ENCODE measurements around the gene PRKCH.
A peak's percentile ranks its signal among the peaks of the same experiment; 100 is the strongest.

PRKCH gene

GRCh38 chr14:61418746-61419145 lies 97.4 kb downstream of the PRKCH start:
- H3K27me3 Mint-ChIP-seq = no peaks in the 10 kb centered on the region
- H3K4me1 Mint-ChIP-seq (ENCODE audit: low read depth) = peaks cover 17% of the 10 kb centered on the region
- peak overlapping the region; percentile 95 for H3K27ac Mint-ChIP-seq
- no peaks in the 10 kb centered on the region for H3K9me3 Mint-ChIP-seq (ENCODE audit: low read depth)
- peaks cover 7% of the 10 kb centered on the region for H3K36me3 Mint-ChIP-seq
- H3K4me3 Mint-ChIP-seq = peak overlapping the region; percentile 33

DNA sequence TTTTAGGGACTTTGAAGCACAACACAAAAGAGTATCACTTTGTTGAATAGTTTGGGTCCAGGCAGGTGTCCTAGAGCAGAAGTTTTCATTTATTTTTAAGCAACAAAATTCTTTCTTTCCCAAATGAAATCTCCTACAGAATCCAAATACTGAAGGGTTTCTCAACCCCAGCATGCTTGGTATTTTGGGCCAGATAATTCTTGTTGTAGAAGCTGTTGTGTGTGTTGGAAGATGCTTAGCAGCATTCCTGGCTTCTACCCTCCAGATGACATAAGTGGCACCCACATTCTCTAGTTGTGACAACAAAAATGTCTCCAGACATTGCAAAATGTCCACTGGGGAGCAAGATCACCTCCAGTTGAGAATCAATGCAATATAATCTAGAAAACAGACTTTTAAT lies 97.8 kb downstream of the PRKCH start:
- Mint-ChIP-seq H3K4me1 (ENCODE audit: low read depth) (peaks cover 21% of the 10 kb centered on the region), H3K9me3 (ENCODE audit: low read depth) (no peaks in the 10 kb centered on the region), H3K36me3 (peaks cover 9% of the 10 kb centered on the region), H3K4me3 (peak overlapping the region; percentile 33), H3K27ac (peak overlapping the region; percentile 95), H3K27me3 (no peaks in the 10 kb centered on the region)

DNA sequence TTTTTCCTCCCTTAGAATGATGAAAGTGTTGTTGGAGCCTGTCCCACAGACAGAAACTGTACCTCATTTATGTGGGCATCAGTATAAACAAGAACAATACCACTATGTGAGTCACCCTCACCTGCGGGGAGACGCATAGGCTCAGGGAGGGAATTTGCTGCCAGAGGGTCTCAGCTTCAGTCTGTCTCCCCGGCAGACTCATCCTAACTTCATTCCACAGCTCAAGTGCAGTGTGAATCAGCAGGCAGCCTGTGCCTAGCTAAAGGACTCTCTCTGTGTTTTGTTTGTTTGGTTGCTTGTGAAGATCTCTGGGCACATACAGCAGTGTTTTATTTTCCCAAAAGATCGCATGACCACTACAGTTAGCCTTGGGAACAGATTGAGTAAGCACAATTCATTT lies 98.9 kb downstream of the PRKCH start:
- Mint-ChIP-seq H3K4me3 (peak overlapping the region; percentile 33), H3K27ac (peak overlapping the region; percentile 95), H3K4me1 (ENCODE audit: low read depth) (peaks cover 31% of the 10 kb centered on the region), H3K36me3 (peaks cover 11% of the 10 kb centered on the region), H3K9me3 (ENCODE audit: low read depth) (no peaks in the 10 kb centered on the region), H3K27me3 (no peaks in the 10 kb centered on the region)

DNA sequence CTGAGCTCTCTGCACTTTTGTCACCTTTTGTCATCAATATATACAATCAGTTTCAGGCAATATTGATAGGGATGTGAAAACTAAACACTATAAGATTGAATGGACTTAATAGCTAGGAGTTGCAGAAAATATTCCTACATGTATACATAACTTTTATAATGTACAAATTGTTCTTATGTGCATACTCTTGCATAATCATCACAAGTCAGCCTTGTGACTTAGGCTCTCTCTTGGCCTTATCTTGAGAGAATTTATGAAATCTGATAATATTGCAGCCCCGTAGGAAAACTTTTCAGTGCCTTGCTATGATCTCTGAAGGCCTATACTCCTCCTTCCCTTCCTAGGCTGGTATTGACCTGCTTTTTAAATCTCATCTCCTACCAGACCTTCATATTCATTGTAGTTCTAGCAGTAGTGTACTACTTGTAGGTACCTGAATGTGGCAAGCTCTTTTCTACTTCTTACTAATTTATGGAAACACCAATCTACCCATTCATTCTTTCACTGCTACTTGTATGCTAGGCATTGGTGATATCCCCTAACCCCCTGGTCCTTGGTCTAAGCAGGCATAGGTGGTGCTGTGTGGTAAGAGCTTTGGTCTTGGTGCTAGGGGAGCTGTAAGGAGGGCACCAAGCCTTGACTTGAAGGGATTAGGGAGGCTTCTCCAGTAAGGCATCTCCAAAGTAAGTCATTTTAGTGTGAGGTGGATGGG lies 100.0 kb downstream of the PRKCH start:
- H3K4me3 Mint-ChIP-seq = peak overlapping the region; percentile 14
- peak overlapping the region; percentile 95 for H3K27ac Mint-ChIP-seq
- no peaks in the 10 kb centered on the region for H3K27me3 Mint-ChIP-seq
- H3K36me3 Mint-ChIP-seq = peaks cover 19% of the 10 kb centered on the region
- H3K4me1 Mint-ChIP-seq (ENCODE audit: low read depth) = peaks cover 41% of the 10 kb centered on the region
- H3K9me3 Mint-ChIP-seq (ENCODE audit: low read depth) = no peaks in the 10 kb centered on the region

GRCh38 chr14:61426048-61426447 lies 104.7 kb downstream of the PRKCH start:
- peaks cover 19% of the 10 kb centered on the region for H3K36me3 Mint-ChIP-seq

DNA sequence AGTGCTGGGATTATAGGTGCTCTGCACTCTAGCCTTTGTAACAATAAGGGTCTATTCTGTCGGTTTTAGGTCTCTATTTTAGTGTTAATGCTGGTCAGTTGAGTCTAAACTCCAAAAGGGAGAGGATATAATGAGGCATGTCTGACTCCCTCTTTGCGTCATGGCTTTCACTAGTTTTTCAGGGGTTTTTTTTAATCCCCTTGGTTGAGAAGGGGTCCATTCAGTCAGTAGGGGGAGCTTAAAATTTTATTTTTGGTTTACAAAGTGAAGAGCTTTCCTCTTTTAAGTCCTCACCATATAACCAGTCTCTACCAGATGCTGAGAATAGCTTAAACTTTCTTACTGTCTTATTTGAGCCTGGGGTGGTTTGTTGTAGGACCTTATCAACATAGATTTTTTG lies 106.9 kb downstream of the PRKCH start:
- peak overlapping the region; percentile 81 for H3K27ac Mint-ChIP-seq
- H3K4me3 Mint-ChIP-seq = peak overlapping the region; percentile 17
- H3K9me3 Mint-ChIP-seq (ENCODE audit: low read depth) = no peaks in the 10 kb centered on the region

More at GRCh38 chr14:61426048-61426447, 104.7 kb downstream of the PRKCH start:
- Mint-ChIP-seq H3K4me3 (peak overlapping the region; percentile 18), H3K4me1 (ENCODE audit: low read depth) (peaks cover 85% of the 10 kb centered on the region), H3K27ac (peak overlapping the region; percentile 86), H3K27me3 (no peaks in the 10 kb centered on the region), H3K9me3 (ENCODE audit: low read depth) (no peaks in the 10 kb centered on the region)

GRCh38 chr14:61429316-61429715 lies 107.9 kb downstream of the PRKCH start:
- no peaks in the 10 kb centered on the region for H3K27me3 Mint-ChIP-seq
- H3K4me1 Mint-ChIP-seq (ENCODE audit: low read depth) = peaks cover 93% of the 10 kb centered on the region
- no peak overlapping the region for H3K4me3 Mint-ChIP-seq
- H3K27ac Mint-ChIP-seq = peak overlapping the region; percentile 81
- H3K9me3 Mint-ChIP-seq (ENCODE audit: low read depth) = no peaks in the 10 kb centered on the region
- H3K36me3 Mint-ChIP-seq = peaks cover 14% of the 10 kb centered on the region

More for the DNA sequence above, 106.9 kb downstream of the PRKCH start:
- Mint-ChIP-seq H3K4me1 (ENCODE audit: low read depth) (peaks cover 93% of the 10 kb centered on the region), H3K27me3 (no peaks in the 10 kb centered on the region), H3K36me3 (peaks cover 17% of the 10 kb centered on the region)

DNA sequence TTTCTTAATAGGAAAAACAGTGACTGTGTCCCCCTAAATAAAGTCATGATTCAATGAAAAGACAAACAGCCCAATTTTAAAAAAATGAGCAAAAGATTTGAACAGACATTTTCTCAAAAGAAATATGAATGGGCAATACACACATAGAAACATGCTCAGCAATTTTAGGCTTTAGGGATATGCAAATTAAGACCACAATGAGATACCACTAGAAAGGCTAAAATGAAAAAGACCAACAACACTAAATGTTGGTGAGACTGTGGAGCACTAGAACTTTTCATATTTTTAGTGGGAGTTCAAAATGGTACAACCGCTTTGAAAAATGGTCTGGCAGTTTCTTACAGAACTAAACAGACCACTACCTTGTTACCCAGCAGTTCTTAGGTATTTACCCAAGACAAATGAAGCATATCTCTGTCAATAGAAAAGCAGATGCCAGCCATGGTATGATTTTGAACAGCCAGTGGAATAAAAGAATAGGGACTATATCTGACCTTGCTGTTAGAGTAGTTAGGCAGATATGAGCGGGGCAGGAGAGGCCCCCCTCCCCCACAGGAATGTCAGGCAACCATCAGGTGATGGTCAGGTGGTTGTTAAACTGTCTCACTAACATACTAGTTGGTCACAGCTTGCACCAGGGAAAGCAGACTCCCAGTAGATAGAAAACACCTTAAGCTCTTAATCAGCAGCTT lies 108.8 kb downstream of the PRKCH start:
- H3K9me3 Mint-ChIP-seq (ENCODE audit: low read depth) = no peaks in the 10 kb centered on the region
- peak overlapping the region; percentile 87 for H3K27ac Mint-ChIP-seq
- peaks cover 15% of the 10 kb centered on the region for H3K36me3 Mint-ChIP-seq
- no peak overlapping the region for H3K4me3 Mint-ChIP-seq
- H3K27me3 Mint-ChIP-seq = no peaks in the 10 kb centered on the region
- H3K4me1 Mint-ChIP-seq (ENCODE audit: low read depth) = peaks cover 94% of the 10 kb centered on the region

DNA sequence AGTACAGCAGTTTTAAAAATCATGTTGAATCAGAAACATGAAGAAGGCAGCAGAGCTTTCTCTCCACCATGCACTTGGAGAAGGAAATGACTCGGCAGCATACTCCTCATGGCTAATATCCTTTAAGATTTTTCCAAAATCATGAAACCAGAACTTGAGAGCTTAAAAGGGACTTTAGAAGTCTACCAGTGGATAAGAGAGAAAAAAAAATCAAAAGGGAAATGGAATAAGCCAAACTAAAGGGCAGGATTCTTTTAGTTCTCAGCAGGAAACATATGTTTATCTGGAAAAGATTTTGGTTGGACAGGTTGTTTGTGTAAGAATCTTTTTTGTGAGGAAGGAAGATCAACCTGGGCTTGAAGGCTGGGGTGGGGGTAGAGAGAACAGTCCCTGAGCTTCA lies 111.8 kb downstream of the PRKCH start:
- Mint-ChIP-seq H3K27me3 (no peaks in the 10 kb centered on the region), H3K4me3 (peak overlapping the region; percentile 66), H3K9me3 (ENCODE audit: low read depth) (no peaks in the 10 kb centered on the region), H3K4me1 (ENCODE audit: low read depth) (peaks cover 93% of the 10 kb centered on the region), H3K36me3 (peaks cover 11% of the 10 kb centered on the region), H3K27ac (peak overlapping the region; percentile 86)

DNA sequence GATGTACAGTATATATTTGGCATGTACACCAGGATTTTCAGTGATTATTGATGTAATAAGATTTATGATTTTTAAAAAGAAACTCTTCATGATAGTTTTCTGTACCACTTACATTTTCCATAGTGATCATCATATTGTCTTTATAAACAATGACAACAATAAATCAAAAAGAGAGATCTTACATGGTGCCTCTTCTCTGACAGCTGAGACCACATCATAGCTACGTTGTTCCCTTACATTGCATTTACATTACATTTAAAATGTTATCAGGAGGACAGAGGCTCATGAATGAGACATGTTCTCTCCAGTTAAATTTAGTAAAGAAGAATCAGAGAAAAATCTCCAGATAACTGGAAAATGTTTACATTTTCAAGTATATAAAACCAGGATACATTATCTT lies 112.4 kb downstream of the PRKCH start:
- Mint-ChIP-seq H3K4me1 (ENCODE audit: low read depth) (peaks cover 93% of the 10 kb centered on the region), H3K27ac (peak overlapping the region; percentile 86), H3K9me3 (ENCODE audit: low read depth) (no peaks in the 10 kb centered on the region), H3K27me3 (no peaks in the 10 kb centered on the region), H3K4me3 (peak overlapping the region; percentile 66), H3K36me3 (peaks cover 11% of the 10 kb centered on the region)

- Mint-ChIP-seq H3K9me3 (ENCODE audit: low read depth) (no peaks in the 10 kb centered on the region), H3K27ac (peak overlapping the region; percentile 86), H3K4me1 (ENCODE audit: low read depth) (peaks cover 93% of the 10 kb centered on the region), H3K36me3 (peaks cover 11% of the 10 kb centered on the region), H3K27me3 (no peaks in the 10 kb centered on the region), H3K4me3 (peak overlapping the region; percentile 4)
Measured at GRCh38 chr14:61434311-61434710, 112.9 kb downstream of the PRKCH start.

- Mint-ChIP-seq H3K27ac (peak overlapping the region; percentile 62), H3K4me3 (peak overlapping the region; percentile 1), H3K4me1 (ENCODE audit: low read depth) (peaks cover 93% of the 10 kb centered on the region), H3K36me3 (peaks cover 11% of the 10 kb centered on the region), H3K27me3 (no peaks in the 10 kb centered on the region), H3K9me3 (ENCODE audit: low read depth) (no peaks in the 10 kb centered on the region)
Measured at GRCh38 chr14:61435563-61436337, 114.4 kb downstream of the PRKCH start.

GRCh38 chr14:61437381-61437780 lies 116.0 kb downstream of the PRKCH start:
- H3K4me3 Mint-ChIP-seq = peak overlapping the region; percentile 82
- peaks cover 92% of the 10 kb centered on the region for H3K4me1 Mint-ChIP-seq (ENCODE audit: low read depth)
- H3K27ac Mint-ChIP-seq = peak overlapping the region; percentile 93
- no peaks in the 10 kb centered on the region for H3K27me3 Mint-ChIP-seq
- no peaks in the 10 kb centered on the region for H3K9me3 Mint-ChIP-seq (ENCODE audit: low read depth)
- peaks cover 9% of the 10 kb centered on the region for H3K36me3 Mint-ChIP-seq

- no peaks in the 10 kb centered on the region for H3K9me3 Mint-ChIP-seq (ENCODE audit: low read depth)
- H3K4me3 Mint-ChIP-seq = peak overlapping the region; percentile 82
Measured at GRCh38 chr14:61438036-61438435, 116.7 kb downstream of the PRKCH start.

DNA sequence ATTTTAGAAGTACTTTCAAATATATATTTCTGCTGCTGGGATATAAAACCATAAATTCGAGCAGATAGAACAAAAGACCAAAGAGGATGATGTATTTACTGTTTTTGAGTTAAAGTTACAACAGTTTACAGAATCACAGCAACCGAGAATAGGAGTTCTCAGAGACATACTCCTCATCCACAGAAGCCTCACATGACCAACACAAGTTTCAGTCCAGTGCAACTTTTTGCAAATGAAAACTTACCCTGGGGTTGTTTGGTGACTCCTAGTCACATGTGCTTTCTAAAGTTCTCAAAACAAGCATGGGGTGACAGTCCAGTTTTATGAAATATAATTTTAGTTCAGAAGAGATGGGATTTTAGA lies 117.1 kb downstream of the PRKCH start:
- H3K4me1 Mint-ChIP-seq (ENCODE audit: low read depth) = peaks cover 92% of the 10 kb centered on the region
- H3K4me3 Mint-ChIP-seq = peak overlapping the region; percentile 82
- H3K27ac Mint-ChIP-seq = peak overlapping the region; percentile 93
- no peaks in the 10 kb centered on the region for H3K9me3 Mint-ChIP-seq (ENCODE audit: low read depth)
- peaks cover 9% of the 10 kb centered on the region for H3K36me3 Mint-ChIP-seq
- no peaks in the 10 kb centered on the region for H3K27me3 Mint-ChIP-seq

More at GRCh38 chr14:61438036-61438435, 116.7 kb downstream of the PRKCH start:
- Mint-ChIP-seq H3K36me3 (peaks cover 9% of the 10 kb centered on the region), H3K27me3 (no peaks in the 10 kb centered on the region), H3K27ac (peak overlapping the region; percentile 93), H3K4me1 (ENCODE audit: low read depth) (peaks cover 92% of the 10 kb centered on the region)

All from activated naive CD8-positive, alpha-beta T cell (primary cell).